TTC549 (cell line): ENCODE results near the gene GLT1D1.

ENCODE experiments used
- FAIRE-seq: peaks from 2 replicates; lab custom pipeline; 2012; peaks lifted over from hg19 to GRCh38; lab: Jason Lieb, UNC

The GLT1D1 gene

GRCh38 chr12:128916425-128916824 is 63.1 kb downstream of the GLT1D1 start:
- FAIRE-seq = no peak

DNA sequence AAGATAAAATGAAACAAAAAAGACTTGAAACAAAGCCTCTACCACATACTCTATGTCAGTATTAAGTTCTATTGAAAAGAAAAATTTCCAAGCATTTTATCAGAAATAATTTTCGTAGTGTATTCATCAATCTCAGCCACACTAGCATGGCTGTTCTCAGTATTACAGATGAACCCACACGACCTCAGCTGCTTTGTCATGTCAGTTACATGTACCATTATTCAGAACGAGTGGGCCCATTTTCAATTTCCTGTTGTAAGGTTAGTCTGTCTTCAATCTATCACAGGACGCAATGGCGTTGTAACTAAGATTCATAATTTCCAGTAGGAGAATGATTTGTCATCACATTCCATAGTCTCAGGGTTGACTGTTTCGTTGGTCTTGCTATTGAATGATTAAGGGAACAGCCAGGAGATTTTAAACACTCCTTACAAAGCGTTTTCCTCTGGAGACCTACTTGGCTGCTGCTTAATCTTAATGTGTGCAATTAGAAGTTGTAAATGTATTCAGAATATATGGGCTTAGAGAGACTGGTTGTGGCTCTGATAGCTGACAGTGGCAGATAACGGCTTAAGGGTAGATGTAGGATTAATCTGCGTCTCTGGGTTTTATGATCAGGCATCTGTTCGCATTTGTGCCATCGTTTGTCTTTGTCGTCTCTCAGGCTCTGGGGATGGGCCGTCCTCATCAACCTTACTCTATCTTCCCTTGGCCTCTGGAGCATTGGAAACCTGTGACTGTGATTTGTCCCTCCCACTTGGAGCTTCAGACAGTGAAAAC is 65.4 kb downstream of the GLT1D1 start:
- FAIRE-seq = no peak

DNA sequence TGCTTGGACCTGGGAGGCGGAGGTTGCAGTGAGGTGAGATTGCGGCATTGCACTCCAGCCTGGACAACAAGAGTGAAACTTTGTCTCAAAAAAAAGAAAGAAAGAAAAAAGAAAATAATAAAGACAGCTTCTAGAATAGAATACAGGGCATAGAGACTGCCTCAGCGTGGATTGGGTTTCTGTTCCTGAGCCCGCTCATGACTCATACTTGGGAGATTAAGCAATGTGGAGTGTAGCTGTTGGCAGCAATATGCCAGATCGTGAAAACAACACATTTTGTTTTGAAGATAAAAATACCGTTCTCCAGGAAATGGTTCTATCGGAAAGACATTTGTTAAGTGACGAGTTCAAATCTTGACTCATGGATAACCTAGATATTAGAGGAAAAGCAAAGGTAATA is 67.2 kb downstream of the GLT1D1 start:
- no peak for FAIRE-seq

- FAIRE-seq = no peak
Observed at GRCh38 chr12:128928361-128928760, 75.1 kb downstream of the GLT1D1 start.

- FAIRE-seq = no peak
Observed at GRCh38 chr12:128929057-128929456, 75.8 kb downstream of the GLT1D1 start.

GRCh38 chr12:128930606-128931005 is 77.3 kb downstream of the GLT1D1 start:
- no peak for FAIRE-seq

DNA sequence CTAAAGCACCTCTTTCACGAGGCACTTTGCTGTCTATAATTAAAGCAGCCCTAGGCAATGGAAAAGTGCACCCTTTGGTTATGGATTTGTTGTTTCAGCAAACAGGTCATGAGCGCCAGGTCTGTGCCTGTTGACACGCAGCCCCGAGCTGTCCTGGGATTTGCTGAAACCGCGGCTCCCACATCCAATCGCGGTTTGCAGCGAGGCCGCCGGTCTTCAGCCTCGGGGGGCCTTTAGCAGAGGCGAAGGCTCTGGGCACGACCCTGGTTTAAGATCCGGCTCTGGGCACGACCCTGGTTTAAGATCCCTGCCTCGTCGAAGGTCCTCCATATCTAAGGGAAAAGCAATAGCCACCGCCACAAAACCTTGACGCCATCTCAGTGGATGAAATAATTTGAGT is 79.2 kb downstream of the GLT1D1 start:
- FAIRE-seq = no peak

- FAIRE-seq = no peak
Observed at GRCh38 chr12:128933039-128933438, 79.8 kb downstream of the GLT1D1 start.

DNA sequence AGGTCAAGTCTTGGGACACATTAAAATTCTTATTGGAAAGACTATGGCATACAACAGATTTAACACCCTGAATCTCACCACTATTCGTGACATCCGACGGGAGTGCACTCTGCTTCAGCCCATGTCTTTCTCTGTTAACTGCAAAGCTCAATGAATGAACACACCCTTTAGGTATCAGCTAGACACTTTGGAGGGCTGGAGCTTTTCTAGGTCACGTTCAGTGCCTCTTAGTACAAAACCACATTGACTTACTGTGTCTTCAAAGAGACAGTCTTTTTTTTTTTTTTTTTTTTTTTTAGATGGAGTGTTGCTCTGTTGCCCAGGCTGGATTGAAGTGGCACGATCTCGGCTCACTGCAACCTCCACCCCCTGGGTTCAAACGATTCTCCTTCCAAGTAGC is 80.6 kb downstream of the GLT1D1 start:
- FAIRE-seq = no peak

GRCh38 chr12:128938886-128939285 is 85.6 kb downstream of the GLT1D1 start:
- no peak for FAIRE-seq

DNA sequence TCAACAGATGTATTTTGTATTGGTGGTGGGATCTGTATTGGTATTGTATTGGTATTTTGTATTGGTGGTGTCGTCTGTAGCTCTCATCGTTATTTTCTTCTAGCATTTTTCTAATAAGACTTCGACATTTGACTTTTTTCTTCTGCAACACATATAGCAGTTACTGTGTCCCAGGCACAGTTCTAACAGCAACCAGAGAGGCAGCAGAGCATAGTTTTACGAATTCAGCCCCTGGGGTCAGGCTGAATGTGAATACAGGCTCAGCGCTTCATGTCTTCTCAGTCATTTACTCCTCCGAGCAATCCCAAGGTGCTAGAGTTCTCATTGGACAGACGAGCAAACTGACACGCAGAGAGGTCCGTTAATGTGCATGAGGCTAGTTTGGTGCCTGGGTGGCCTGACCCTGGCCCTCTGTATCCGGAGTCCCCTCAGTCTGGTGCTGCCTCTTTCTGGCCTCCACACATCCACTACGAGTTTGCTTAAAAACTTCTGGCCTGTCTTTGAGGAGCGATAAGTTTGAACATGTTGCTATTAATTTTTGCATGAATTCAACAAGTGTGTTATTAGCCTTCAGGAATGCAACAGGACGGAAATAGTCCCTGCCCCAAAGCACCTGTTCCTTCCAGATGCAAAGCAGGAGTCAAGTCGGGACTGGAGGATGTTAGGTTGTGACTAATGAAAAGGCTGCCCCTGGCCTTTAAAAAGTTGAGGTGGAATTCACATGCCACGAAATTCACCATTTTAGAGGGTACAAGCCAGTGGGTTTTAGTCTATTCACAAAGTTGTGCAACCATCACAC is 87.0 kb downstream of the GLT1D1 start:
- no peak for FAIRE-seq

DNA sequence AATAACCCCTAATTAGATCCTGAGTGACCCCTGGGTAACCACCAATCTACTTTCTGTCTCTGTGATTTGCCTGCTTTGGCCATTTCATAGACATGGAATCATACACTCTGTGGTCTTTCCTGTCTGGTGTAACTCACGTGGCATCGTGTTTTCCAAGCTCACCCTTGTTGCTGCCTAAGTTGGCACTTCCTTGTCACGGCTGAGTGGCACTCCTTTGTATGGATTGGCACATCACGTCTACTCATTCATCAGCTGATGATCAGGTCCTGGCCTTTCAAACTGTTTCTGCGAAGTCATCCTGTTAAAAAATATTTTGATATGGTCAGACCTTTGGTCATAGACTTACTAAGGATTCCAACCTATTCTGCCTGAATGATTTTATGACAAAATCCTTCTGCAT is 87.7 kb downstream of the GLT1D1 start:
- no peak for FAIRE-seq

GRCh38 chr12:128942960-128943477 is 89.7 kb downstream of the GLT1D1 start:
- no peak for FAIRE-seq

DNA sequence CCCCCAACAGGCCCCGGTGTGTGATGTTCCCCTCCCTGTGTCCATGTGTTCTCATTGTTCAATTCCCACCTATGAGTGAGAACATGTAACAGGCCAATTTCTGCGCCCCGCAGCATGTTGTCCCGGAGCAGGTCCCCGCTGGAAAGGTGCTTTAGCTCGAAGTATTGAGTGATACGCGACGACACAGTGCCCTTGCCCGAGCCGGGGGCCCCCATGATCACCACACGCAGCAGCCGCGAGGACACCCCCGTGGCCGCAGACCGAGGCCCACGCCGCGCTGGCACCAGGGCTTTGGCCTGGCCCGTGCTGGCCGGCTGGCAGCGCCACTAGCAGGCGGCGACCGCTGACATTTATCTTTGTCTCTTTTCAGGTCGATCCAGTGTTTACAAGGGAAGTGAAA is 91.7 kb downstream of the GLT1D1 start:
- FAIRE-seq = no peak

DNA sequence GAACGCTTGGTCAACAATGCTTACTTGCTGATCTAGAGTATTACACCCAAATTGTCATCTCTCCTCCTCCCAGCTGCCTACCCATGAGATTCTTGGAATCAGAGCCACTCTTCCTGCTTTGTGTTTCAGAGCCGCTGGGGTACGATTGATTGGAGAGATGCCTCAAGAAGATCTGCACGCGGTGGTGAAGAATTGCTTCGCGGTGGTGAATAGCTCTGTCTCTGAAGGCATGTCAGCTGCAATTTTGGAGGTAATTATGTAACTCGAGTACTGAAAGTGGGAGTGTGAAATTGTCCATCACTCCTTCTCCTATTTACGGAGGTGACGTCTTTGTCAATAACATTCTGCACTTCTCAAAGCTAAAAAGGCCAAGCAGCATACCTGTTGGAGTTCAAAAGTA is 93.9 kb downstream of the GLT1D1 start:
- no peak for FAIRE-seq

- no peak for FAIRE-seq
Observed at GRCh38 chr12:128949086-128949485, 95.8 kb downstream of the GLT1D1 start.

- no peak for FAIRE-seq
Observed at GRCh38 chr12:128951448-128951847, 98.2 kb downstream of the GLT1D1 start.

GRCh38 chr12:128956755-128957154 is 103.5 kb downstream of the GLT1D1 start:
- FAIRE-seq = no peak

- FAIRE-seq = no peak
Observed at GRCh38 chr12:128959901-128960300, 106.6 kb downstream of the GLT1D1 start.

DNA sequence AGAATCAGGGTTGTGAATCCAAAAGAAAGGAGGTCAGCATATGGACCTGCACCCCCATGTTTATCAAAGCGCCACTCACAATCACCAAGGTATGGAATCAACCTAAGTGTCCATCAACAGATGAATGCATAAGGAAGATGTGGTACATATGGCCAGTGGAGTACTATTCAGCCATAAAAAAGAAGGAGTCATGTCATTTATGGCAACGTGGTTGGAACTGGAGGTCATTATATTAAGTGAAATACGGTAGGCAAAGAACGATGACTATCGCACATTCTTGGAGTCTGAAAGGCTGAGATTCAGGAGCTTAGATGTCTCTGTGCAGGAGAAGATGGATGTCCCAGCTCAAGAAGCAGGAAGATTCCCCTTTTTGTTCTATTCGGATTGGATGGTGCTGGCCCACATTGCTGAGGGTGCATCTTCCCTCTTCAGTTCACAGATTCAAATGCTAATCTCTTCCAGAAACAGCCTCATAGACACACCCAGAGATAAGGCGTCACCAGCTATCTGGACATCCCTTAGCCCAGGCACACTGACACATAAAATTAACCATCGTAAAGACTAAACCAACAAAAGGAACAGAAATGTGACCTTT is 108.1 kb downstream of the GLT1D1 start:
- no peak for FAIRE-seq

GRCh38 chr12:128961957-128962356 is 108.7 kb downstream of the GLT1D1 start:
- no peak for FAIRE-seq

DNA sequence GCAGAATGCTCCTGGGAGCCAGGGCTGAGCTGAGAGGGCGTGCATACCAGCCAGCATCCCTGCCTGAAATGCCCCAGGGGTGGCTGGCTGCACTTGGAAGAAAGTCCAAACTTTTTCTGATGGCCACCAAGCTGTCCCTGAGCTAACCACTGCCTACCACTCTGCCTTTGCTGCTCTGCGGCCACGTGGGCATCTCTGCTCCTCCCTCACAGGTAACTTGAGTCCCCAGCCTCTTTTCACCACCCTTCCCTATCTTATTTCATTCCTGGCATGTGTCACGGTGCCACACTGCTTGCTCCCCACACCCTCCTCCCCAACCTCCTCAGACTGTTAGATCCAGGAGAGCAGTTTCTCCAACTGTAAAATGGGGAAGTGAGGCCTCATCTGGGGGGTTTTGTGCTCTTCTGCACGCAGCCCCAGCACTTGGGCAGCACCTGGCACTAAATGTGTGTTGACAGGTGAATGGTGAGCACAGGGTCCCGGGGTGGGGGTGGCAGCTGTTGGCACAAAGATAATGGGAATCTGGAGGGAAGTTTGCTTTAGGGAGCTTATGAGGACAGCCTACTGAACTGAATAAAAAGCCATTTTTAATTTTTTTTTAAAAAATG is 113.0 kb downstream of the GLT1D1 start:
- FAIRE-seq = no peak

DNA sequence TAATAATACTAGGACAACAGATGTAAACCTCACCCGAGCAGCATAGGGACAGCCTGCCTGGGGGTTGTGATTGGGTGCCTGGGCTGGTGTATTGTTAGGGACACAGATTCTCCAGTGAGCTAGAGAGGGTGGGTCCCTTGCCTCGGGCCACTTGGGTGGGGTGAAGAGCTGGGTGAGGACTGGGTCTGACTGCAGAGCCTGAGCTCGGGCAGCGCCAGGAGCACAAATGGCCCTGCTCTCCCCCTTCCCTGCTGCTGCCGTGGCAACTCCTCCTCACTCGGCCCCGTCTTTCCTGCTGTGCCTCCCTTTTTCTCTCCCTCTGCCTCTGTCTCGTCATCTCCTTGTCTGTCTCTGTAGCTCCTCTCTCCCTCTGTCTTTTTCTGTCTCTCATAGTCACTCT is 115.4 kb downstream of the GLT1D1 start:
- FAIRE-seq = no peak
